ENCODE measurements around the gene CLEC2B.

The CLEC2B gene

GRCh38 chr12:9870286-9870866 lies 1.2 kb upstream of the CLEC2B start:
- DNase-seq (ENCODE audit: low read depth, low spot score), result no peak

DNA sequence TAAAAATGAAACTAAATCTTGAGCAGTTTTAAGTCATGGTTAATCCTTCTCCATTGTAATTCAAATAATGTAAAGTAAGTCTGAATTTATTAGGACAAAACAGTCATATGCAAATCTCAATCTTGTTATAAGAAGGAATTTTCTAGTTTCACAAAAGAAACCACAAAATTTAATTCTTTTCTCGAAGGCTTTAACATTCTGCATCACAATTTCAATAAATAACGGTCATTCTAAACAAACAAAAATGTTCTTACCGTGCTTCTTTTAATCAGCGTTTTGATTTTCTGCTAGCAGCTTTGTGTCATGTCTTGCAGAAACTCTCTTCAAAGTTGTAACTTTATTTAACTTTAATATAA lies 225 bp downstream of the CLEC2B start:
- no peak for DNase-seq (ENCODE audit: low read depth, low spot score)

- DNase-seq (ENCODE audit: low read depth, low spot score), result no peak
Measured at GRCh38 chr12:9868311-9868801, 798 bp downstream of the CLEC2B start.

GRCh38 chr12:9867531-9867930 lies 1.6 kb downstream of the CLEC2B start:
- DNase-seq (ENCODE audit: low read depth, low spot score), result no peak

GRCh38 chr12:9866860-9867269 lies 2.3 kb downstream of the CLEC2B start:
- DNase-seq (ENCODE audit: low read depth, low spot score), result no peak

GRCh38 chr12:9864913-9865675 lies 4.1 kb downstream of the CLEC2B start:
- DNase-seq (ENCODE audit: low read depth, low spot score), result no peak

GRCh38 chr12:9858135-9858534 lies 11.0 kb downstream of the CLEC2B start:
- DNase-seq (ENCODE audit: low read depth, low spot score), result no peak

DNA sequence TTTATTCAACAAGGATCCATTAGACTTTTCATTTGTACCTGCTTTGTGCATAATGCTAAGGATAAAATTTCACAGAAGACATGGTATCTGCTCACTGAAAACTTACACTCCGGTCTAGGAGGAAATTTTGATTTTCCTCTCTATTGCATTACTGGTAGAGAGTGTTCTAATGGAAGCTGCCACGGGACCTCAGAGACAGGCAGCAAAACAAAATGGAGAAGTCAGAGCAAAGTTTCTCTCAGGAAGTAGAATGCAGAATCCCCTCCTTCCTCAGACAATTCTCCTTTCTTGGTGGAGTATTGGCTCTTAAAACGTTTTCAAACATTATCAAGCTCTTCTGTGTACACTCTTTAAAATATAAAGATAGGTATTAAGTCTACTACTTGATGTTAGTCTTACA lies 12.3 kb downstream of the CLEC2B start:
- DNase-seq (ENCODE audit: low read depth, low spot score), result no peak

- DNase-seq (ENCODE audit: low read depth, low spot score), result no peak
Measured at GRCh38 chr12:9856151-9856550, 13.0 kb downstream of the CLEC2B start.

DNA sequence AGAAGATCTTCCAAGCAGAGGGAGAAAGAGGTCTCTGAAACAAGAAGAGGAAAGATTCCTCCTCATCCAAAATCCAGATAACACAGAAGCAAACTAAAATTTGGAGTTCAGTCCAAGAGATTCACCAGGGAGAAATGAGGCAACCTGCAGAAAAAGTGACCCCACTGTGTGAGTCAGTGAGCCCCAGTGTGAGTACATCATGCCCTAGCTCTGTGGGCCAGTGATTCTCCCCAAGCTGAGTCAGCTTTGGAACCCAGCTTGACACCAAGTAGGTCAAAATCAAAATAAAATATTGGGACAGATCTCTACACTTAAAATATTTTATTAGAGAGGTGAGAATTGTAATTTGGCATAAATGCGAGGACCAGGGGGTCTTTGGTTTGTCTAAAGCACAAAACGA lies 17.2 kb downstream of the CLEC2B start:
- DNase-seq (ENCODE audit: low read depth, low spot score), result no peak

GRCh38 chr12:9851050-9851449 lies 18.1 kb downstream of the CLEC2B start:
- DNase-seq (ENCODE audit: low read depth, low spot score), result no peak

DNA sequence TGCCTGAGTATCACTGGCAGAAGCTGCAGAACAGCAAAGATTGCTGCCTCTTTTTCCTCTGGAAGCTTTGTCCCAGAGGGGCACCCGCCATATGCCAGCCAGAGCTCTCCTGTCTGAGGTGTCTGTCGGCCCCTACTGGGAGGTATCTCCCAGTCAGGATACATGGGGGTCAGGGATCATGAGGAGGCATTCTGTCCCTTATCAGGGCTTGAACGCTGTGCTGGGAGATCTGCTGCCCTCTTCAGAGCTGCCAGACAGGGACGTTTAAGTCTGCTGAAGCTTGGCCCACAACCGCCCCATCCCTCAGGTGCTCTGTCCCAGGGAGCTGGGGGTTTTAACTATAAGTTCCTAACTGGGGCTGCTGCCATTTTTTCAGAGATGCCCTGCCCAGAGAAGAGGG lies 20.3 kb downstream of the CLEC2B start:
- DNase-seq (ENCODE audit: low read depth, low spot score), result no peak

DNA sequence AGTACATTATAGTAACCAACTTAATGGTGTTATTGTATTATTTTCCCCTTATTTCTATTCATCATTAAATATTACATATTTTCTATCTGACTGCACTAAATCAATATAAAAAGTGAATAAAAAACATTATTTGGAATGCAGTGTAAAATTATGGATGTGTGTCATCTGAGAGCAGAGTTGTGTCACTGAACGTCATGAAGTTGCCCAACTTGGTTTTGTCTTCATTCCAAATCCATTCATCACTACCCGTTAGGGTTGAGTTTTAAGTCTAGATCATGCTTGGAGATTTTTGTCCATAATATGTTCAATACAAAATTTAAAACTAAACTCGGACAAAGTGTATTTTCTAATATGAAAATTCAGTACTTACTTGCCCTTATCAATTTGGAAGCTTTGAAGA lies 25.7 kb downstream of the CLEC2B start:
- no peak for DNase-seq (ENCODE audit: low read depth, low spot score)

- DNase-seq (ENCODE audit: low read depth, low spot score), result no peak
Measured at GRCh38 chr12:9831720-9832119, 37.4 kb downstream of the CLEC2B start.

GRCh38 chr12:9829982-9830381 lies 39.2 kb downstream of the CLEC2B start:
- DNase-seq (ENCODE audit: low read depth, low spot score), result no peak

GRCh38 chr12:9829483-9829882 lies 39.7 kb downstream of the CLEC2B start:
- DNase-seq (ENCODE audit: low read depth, low spot score), result no peak

GRCh38 chr12:9827209-9827888 lies 41.8 kb downstream of the CLEC2B start, which contains the start of gene KLRF1:
Gene KLRF1 (plus strand): TSS chr12:9827481. CDS start chr12:9827545, 64 bp downstream.
- no peak for DNase-seq (ENCODE audit: low read depth, low spot score)

DNA sequence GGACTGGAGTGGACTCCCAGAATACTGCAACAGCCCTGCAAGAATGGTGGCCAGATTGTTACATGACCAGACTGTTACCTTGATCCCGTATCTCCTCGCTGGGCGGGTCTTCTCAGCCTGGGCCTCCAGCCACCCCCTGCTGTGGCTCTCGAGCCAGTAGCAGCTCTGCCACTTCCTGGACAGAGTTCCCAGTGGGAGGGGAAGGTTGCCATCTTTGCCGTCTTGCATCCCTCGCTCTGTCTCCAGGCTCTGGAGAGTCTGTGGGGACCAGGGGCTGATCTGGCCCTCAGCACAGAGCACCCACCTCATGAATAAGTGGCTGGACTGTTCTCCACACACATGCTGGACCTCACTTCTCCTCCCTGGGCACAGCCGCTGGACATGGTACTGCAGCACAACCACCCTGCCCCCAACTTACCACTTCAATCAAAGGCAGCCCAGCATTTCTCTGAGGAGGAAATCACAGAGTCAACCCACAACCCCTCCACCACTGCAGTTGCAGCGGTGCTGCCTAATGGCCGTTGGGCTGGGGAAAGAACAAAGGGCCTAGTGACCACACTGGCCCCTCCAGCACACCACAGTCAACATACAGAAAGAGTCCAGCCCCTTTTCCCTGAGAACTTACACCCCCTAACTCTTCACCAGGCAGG lies 48.7 kb downstream of the CLEC2B start:
- no peak for DNase-seq (ENCODE audit: low read depth, low spot score)

GRCh38 chr12:9813821-9814798 lies 55.0 kb downstream of the CLEC2B start:
- peak; percentile 89 for DNase-seq (ENCODE audit: low read depth, low spot score)

DNA sequence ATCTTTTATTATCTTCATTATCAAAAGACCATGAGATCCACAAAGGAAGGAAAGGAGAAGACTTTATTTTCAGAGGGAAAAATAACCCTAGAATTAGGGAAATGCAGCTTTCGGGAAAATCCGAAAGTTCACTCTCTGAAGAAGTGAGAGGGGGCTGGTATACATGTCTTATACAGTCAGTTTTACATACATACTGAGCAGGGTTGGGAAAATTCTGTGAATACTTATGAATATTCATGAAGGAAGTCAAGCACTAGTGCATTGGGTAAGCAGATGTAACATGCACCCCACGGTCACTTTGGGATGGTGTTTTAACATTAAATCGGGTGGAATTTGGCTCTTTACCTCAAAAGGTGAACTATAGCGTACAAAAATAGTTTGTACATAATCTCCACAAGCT lies 57.5 kb downstream of the CLEC2B start:
- DNase-seq (ENCODE audit: low read depth, low spot score), result no peak

DNA sequence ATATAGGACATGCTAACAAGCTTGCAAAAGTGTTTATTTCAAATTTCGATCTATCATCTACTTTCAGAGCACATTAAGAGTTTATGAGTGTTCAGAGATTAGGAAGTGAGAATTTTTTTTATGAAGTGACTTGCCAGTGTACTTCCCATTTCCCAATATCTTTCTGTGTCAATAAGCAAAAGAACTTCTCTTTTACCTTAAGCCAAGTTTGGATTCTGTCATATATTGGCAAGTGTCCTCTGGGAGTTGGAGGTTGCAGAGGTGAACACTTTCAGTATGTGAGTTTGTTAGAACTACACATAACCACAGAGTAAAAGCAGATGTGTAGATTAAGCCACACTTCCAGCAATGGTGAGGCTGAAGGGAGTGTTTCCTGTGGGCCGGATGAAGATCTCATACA lies 58.5 kb downstream of the CLEC2B start:
- DNase-seq (ENCODE audit: low read depth, low spot score), result no peak
